Stimulated activated CD8-positive, alpha-beta memory T cell treated with anti-CD3 and anti-CD28 coated beads, Interleukin-2, amount 100 ng/mL, for 1 hour (primary cell): ENCODE measurements around the gene PLD6.
"Not testable (repeated sequence)": the region's sequence is repeated elsewhere in the genome, so short reads cannot be mapped to it uniquely, and the experiment has no call there.

Experiments used
- DNase-seq, 2 donors: peaks; one replicate each; pipeline ENCODE4 v3.0.0-alpha.2; 2020; ENCODE audit warnings: low read depth in 2 of 2

PLD6 gene

GRCh38 chr17:17206124-17206912 lies at the start of gene PLD6:
PLD6 (minus strand) TSS chr17:17206333; CDS start chr17:17206286, 47 bp downstream.
- peak; percentile 73 to 77 for DNase-seq

- not testable (repeated sequence) for DNase-seq
These were observed 49.6 kb upstream of the PLD6 start for GRCh38 chr17:17255689-17256088.

- no peak for DNase-seq
These were observed 47.9 kb upstream of the PLD6 start for GRCh38 chr17:17254036-17254435.

DNA sequence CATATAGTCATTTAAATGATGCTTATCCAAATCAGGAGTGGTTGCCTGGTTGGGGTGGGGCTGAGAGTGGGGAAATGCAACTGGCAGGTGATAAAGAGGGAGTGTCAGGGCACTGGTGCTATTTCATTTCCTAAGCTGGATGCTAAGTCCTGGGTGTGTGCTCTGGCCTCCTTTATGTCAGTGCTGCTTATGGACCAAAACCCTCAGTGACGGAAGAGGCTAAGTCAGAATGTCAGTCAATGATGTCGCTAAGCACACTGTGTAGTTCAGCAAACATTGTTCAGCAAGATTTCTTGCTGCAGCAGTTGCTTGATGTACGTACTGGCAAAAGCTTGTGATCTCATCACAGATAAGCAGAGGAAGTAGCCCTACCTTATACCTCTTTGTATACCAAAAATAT lies 47.3 kb upstream of the PLD6 start:
- DNase-seq, result no peak

DNA sequence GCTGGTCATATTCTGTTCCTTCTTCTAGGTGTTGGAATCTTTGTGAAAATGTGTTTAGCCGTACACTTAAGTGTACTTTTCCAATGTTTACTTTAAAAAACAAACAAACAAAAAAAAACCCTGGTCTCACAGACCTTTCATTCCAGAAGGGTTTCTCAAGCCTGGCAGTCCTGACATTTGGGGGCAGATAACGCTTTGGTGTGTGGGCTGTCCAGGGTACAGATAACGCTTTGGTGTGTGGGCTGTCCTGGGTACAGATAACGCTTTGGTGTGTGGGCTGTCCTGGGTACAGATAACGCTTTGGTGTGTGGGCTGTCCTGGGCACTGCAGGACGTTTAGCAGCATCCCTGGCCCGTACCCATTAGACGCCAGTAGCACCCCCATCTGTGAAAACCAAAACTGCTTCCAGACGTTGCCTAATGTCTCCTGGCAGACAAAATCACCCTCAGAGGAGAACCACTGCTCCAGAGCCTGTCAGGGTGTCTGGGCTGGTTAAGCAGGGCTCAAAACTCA lies 46.1 kb upstream of the PLD6 start:
- DNase-seq, result no peak

- DNase-seq, result no peak
These were observed 40.7 kb upstream of the PLD6 start for GRCh38 chr17:17246879-17247278.

DNA sequence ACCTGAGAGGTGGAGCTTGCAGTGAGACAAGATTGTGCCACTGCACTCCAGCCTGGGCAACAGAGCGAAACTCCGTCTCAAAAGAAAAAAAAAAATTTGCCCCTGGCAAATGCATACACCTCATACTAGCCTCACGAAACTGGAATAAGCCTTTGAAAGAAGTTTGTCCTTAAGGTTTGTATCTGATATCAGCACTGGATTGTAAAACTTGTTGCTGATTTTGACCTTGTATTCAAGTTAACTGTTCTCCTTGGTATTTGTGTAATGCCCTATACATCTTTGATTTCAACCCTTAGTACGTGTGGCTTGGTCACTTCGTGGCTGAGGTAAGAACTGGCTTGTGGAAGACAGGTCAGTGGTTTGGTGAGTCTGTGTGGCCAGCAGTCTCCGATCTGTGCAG lies 37.0 kb upstream of the PLD6 start:
- DNase-seq, result no peak

DNA sequence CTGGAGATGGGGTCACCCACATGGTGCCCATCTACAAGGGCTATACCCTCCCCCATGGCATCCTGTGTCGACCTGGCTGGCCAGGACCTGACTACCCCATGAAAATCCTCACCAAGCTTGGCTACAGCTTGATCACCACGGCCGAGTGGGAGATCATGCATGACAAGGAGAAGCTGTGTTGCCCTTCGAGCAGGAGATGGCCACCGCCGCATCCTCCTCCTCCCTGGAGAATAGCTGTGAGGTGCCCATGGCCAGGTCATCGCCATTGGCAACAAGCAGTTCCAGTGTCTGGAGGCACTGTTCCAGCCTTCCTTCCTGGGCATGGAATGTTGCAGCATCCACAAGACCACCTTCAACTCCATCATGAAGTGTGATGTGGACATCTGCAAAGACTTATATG lies 36.1 kb upstream of the PLD6 start:
- DNase-seq, result no peak

GRCh38 chr17:17241656-17242055 lies 35.5 kb upstream of the PLD6 start:
- DNase-seq, result no peak

- no peak for DNase-seq
These were observed 33.7 kb upstream of the PLD6 start for GRCh38 chr17:17239832-17240231.

GRCh38 chr17:17237026-17237799 lies 31.1 kb upstream of the PLD6 start, which contains the start of gene FLCN:
FLCN (minus strand) TSS chr17:17237168; CDS start chr17:17228137, 9,031 bp downstream.
- peak; percentile 78 to 82 for DNase-seq

GRCh38 chr17:17236295-17237025 lies 30.3 kb upstream of the PLD6 start:
- no peak for DNase-seq

- no peak for DNase-seq
These were observed 29.4 kb upstream of the PLD6 start for GRCh38 chr17:17235212-17236174.

GRCh38 chr17:17232303-17232621 lies 26.1 kb upstream of the PLD6 start:
- DNase-seq, result no peak

DNA sequence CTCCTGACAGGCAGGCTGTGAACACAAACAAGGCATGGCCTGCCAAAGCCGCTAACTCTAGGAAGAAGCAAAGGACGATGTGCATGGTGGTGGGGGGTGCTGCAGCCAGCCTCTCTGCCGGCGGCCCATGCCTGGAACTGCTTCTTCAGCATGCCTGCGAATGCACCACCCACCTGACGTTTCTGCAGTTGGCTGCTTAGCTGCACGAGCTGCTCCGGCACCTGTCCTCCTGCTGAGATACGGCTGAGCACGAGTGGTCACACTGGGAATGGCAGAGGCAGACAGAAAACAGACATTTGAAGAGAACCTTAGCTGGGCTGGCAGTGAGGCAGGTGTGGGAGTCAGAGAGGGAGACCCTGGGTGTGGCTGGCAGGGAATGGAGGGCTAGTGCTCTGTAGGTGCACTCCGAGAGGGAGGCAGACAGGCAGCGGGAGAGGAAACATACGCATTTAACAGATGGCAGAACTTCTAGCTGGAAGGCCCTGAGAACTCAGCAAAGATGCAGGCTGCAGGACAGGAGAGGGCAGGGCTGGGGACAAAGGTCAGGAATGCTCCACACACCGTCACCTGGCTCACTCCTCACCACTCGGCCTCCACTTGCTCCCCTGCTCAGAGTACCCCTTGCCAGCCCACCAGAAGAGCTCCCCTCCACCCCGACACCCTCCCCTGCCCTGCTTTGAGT lies 25.6 kb upstream of the PLD6 start:
- DNase-seq, result no peak

GRCh38 chr17:17229416-17230384 lies 23.6 kb upstream of the PLD6 start:
- DNase-seq, result no peak

GRCh38 chr17:17228521-17229279 lies 22.6 kb upstream of the PLD6 start:
- DNase-seq, result no peak
